Stimulated activated CD4-positive, alpha-beta T cell treated with anti-CD3 and anti-CD28 coated beads, TNF-alpha, amount 100 ng/mL, for 48 hours (primary cell): ENCODE data around the gene TCEA3.
A peak's percentile ranks its signal among the peaks of the same experiment; 100 is the strongest.
"Not testable (repeated sequence)": the region's sequence is repeated elsewhere in the genome, so short reads cannot be mapped to it uniquely, and the experiment has no call there.

Source experiments
- DNase-seq, 3 donors: peaks; one replicate each; pipeline ENCODE4 v3.0.0-alpha.2; 2020; ENCODE audit warnings: low read depth in 3 of 3

Gene TCEA3

DNA sequence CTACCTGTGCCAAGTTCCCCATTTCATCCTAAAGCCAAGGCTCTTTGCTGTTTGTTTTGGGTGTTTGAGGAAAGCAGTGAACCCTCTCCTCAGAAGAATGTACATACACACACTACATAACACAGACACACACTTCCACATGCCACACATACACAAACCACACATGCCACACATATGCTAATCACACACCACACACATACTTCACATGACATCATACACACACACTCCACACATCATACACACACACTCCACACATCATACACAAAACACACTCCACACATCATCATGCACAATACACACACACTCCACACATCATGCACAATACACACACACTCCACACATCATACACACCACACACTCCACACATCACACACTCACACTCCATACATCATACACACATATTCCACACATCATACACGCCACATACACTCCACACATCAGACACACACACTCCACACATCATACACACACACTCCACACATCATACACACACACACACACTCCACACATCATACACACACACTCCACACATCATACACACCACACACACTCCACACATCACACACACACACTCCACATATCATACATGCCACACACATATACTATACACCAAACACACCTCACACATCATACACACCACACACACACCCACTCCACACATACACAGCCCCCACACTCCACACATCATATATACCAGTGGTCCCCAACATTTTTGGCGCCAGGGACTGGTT lies 32.3 kb downstream of the TCEA3 start:
- DNase-seq: no peak

DNA sequence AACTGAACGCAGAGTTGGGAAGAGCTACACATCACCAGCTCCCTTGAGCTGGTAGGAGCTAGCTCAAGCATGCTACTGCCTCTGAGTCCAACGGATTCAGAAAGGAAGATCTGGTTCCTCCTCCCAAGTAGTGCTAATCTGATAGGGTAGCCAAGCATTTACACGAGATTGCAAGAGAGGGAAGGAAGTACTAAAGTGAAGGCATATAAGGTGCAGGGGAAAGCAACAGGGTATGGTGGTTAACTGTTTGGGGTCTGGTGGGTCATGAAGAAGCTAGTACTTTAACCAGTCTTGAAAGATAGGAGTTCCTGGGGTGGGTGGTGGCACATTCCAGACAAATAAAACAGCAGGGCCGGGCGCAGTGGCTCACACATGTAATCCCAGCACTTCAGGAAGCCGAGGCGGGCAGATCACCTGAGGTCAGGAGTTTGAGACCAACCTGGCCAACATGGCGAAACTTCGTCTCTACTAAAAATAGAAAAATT lies 34.7 kb downstream of the TCEA3 start:
- DNase-seq: no peak

DNA sequence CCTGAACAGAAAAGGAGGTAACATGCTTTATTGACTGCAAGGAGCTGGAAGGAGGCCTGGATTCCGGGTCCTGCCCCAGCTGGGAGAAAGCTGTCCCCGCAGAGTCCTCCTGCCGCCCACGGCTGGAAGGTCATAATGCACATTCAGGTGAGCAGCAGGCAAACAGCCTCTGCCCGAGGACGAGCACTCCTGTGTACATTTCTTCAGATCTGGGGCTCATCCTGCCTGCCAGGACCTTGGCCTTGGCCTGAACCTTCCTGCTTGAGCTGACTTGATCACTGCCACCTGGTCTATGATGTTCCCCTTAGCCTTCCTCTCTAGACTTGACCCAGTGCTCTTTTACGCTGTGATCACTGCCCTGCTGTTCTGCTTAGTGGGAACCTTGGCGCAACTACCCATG lies 37.1 kb downstream of the TCEA3 start:
- no peak for DNase-seq

DNA sequence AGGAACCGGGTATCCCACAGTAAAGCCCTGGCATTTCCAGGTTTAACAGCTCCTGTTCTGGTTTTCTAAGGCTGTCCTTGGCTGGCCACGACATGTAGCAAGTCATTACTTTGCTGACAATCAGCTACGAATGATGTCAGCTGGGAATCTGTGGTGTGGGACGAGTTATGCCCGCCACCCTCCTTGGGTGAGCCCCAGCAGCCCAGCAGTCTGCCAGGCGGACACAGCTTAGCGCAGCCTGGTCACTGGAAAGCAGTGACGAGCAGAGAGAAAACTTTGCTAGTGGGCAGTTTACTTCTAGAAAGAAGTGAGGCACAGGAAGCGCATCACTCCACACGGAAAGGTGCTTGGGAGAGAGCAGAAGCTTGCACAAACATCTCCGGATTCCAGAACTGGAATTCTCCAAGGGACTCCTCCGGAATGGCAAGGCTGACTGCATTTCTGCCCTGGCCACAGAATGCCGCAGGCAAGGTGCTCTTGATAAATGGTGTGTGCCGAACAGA lies 39.4 kb downstream of the TCEA3 start:
- DNase-seq: no peak

DNA sequence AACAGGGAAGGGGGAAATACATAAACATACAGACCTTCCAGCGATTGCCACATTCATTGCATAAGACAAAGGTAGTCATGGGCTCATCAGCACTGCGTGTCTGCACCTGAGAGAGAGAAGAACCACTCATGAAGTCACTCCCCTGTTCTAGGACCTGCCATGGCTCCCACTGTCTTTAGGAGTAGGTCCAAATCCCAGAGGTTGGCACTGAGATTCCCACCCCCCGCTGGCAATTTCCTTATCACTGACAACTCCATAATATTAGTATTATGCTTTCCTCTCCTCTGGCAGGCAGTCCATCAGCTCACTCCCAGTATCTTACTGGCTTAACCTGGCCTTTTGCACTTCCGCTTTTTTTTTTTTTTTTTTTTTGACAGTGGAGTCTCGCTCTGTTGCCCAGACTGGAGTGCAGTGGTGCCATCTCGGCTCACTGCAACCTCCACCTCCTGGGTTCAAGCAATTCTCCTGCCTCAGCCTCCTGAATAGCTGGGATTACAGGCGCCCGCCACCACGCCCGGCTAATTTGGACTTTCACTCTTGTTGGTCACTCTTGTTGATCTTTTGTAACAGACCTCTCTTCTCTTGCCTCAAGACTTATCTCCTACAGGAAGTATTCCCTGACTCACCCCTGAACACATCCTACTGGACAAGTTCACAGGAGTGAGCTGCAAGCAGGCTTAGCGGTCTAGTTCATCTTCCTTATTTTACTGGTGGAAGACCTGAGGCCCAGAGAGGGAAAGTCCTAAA lies 40.1 kb downstream of the TCEA3 start:
- DNase-seq: no peak

DNA sequence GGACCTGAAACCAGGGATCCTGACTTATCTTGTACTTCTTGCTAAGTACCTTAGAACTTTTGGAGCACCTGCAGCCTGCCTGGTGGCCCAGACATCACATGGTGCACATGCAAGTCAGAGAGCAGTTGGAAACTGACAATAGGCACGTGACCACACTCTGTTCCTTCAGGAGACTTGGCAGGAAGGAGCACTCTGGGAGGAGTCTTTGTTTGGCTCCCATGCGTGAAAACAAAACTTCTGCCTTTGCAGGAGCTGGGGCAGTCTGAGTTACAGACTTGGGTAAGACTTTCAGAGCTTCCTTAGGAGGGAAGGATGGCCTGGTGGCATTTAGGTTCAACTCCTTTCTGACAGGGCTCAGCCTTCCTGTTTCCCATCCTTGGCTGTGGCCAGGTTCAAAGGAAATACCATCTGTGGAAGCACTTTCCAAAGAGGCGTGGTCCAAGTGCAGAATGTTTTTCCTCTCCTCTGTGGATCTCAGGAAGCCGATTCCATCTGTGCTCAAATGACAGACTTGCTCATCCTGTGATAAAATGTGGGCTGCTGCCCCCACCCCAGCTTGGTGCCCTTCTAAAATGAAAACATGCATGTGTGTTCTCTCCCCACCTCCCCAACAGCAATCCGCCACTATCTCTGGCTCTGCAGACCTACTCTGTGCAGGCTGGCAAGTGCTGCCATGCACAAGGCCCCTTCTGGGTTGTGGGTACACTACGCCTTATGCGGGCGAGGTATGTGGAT lies 40.8 kb downstream of the TCEA3 start:
- DNase-seq: no peak

DNA sequence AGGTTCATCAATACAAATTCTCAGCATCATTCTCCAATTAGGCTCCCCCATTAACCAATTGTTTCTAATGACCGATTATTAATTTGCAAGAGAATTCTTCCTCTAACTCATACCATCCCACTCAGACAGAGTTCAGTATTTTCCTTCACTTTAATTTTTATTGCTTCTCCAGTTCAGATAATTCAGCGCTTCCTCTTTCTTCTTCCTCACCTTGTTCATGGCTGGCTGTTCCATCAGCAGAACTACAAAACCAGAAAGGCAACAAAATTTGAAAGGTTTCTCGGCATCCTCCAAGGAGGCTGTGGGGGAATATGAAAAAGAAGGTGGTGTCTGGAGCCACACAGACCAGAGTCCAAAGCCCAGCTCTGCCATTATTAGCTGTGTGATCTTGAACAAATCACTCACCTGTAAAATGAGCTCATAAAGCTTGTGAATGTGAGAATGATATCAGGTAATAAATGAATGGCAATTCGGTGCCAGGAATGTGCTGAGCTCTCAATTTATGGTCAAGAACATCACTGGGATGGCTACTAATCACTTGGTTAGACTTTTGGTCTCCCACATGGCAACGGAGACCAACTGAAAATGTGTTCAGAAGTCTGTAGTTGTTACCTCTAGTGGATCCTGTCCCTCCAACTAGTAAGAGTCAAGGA lies 43.2 kb downstream of the TCEA3 start:
- DNase-seq: no peak

DNA sequence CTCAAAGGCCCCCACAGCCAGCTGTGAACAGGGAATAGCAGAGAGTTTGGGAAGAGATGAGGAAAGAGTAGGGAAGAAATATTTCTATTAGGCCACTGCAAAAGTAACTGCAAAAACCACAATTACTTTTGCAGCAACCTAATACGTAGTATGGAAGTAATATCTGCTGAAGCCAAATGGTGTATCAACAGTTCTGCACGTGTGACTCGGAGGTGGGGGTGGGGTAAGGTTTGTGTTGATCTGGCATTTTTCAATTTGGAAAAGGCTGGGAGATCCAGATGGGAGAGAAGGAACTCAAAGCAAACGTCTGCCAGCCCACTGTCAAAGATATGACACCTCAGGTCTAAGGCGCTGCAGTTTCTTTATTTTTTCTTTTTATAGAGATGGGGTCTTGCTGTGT lies 43.8 kb downstream of the TCEA3 start:
- no peak for DNase-seq

DNA sequence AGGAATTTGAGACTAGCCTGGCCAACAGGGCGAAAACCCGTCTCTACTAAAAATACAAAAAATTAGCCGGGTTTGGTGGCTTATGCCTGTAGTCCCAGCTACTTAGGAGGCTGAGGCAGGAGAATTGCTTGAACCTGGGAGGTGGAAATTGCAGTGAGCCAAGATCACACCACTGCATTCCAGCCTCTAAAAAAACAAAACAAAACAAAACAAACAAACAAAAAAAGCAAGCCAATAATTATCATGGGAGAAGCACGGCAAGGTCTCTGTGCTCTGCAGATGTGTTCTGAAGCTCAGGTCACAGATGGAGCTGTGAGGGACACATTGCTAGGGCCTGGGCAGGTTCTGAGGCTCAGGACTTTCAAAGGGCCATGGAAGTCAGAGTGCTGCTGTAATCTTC lies 44.3 kb downstream of the TCEA3 start:
- DNase-seq: not testable (repeated sequence)

DNA sequence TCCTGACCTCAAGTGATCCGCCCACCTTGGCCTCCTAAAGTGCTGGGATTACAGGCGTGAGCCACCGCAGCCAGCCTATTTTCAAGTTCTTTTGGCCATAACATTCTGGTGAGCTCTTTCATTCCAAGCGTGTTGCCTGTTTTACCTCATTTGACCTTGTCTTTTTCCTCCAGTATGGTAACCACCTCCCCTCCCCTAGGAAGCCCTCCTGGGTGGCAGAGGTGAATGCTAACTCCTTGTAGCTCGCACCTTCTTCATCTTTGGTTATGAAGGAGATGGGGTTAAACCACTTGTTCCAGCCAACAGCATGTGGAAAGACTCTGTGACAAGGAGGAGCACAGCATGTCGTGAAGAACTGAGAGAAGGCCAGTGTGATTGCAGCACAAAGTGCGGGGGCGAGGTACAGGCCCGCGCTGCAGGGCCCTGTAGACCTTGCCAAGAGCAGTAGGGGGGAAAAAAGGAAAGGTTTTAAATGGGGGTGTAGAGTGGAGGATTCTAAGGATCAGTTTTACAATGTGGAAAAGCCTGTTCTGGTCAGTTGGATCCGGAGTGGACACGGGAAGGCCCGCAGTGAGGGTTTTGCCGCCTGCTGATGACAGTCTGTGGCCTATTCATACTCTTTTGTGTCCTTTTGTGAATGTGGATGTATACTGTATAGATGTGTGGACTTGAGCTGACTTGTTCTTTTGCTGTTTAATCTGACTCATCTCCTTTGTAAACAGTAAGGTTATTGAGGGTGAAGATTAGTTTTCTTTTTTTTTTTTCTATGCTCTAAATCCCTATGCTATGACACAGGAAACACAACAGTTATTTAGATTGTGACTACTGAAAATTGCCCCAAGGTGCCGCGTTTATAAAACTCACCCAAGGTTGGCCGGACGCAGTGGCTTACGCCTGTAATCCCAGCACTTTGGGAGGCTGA lies 47.4 kb downstream of the TCEA3 start:
- DNase-seq: no peak

DNA sequence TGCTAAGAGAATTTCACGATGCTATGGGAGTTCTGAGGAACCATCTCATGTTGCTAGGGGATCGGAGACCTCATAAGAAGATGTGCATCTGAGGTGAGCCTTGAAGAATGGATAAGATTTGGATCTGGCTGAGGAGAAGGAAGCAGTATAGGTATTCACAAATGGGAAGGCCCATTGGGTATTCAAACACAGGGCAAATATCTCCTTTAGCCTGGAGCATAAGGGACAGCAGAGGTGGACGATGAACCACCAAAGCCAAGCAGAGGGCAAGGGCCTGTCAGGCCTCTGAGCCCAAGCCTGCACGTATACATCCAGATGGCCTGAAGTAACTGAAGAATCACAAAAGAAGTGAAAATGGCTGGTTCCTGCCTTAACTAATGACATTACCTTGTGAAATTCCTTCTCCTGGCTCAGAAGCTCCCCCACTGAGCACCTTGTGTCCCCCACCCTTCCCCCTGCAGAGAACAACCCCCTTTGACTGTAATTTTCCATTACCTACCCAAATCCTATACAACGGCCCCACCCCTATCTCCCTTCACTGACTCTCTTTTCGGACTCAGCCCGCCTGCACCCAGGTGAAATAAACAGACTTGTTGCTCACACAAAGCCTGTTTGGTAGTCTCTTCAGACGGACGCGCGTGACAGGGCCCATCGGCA lies 50.3 kb downstream of the TCEA3 start:
- DNase-seq: not testable (repeated sequence)

DNA sequence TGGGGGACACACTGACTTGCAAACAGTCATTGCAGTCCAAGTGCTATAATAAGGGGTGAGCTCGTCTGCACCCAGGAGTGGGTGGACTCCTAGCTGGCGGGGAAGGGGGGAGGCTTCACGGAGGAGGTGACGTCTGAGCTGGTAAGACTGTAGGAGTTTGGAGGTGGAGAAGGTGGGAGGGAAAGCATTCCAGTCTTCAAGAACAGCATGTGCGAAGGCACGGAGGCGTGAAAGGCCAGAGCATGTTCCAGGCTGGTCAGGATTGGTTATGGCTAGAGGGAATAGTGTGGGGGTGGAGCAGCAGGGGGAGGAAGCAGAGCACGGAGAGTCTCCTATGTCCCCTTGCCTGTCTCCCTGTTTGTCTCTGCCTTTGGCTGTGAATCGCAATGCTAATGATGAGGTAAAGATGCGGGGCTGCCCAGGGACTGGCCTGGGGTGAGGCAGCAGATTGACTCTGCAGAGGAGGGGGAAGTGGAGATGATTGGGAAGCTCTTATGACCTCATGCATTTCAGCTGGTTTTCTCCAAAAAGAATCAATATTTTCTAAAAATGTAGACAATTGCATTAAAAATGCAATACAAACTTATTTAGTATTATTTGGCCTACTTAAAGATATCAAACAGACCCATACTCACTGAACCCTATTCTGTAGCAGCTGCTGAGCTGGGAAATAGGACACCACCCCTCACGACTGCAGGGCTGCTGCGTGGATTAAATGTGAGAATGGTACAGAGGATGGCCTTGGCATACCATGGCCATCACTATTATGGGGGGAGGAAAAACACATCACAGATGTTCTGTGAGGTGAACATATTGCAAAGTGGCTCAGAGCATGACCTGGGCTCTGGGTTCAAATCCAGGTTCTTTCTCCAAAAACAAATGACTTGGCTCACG lies 52.3 kb downstream of the TCEA3 start:
- DNase-seq: no peak

DNA sequence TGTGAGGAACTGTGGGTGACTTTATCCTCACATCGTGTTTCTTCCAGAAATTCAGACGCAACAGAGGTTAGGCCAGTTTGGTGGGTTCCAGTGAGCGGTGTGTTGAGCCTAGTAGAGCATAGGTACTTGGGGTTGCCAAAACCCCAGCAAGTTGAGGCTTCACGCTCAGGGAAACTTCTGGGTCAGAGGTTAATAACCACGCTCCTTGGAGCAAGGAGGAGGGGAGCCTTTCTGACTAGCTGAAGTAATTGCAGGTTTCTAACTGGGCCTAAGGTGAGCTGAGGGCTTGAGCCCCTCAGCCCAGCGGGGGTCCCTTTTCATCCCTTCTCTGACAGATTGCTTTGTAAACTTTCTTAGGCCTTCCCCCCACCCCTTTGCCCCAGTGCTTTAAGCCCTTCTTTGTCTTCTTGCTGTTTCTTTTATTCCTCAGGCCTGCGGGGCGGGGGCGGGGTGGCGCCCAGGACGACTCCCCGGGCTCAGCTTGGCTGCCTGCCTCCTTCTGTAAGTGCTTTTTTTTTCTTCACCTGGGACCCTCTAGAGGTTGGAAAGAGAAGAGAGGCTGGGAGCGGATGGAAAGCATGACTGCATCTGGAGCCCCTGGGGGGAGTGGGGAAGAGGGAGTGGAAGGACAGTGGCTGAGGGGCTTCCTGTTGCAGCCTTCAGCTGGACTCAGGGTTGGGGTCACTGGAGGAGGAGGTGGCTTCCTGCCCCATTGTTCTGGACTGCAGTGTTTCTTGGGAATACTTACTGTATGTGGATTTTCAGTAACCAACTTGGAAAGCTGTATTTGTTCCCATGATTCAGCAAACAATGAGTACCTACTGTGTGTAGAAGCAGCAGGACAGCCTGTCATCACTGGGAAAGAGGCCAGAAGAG lies 53.6 kb downstream of the TCEA3 start:
- no peak for DNase-seq

DNA sequence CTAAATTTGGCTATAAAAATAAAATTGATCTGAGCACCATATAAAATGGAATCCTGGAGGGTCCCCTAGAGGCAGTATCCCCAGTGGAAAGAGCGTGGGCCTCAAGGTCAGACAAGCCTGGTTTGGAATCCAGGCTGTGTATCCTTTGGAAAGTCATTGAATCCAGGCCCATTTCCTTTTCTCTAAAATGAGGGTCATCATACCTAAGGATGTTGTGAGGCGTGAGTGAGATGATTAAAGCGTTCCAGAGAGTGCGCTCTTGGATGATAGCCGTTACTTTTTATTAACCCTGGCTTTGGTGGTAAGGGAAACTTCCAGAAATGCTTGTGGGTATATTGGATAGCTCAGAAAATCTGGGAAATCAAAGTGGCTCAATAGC lies 54.2 kb downstream of the TCEA3 start:
- DNase-seq: no peak

DNA sequence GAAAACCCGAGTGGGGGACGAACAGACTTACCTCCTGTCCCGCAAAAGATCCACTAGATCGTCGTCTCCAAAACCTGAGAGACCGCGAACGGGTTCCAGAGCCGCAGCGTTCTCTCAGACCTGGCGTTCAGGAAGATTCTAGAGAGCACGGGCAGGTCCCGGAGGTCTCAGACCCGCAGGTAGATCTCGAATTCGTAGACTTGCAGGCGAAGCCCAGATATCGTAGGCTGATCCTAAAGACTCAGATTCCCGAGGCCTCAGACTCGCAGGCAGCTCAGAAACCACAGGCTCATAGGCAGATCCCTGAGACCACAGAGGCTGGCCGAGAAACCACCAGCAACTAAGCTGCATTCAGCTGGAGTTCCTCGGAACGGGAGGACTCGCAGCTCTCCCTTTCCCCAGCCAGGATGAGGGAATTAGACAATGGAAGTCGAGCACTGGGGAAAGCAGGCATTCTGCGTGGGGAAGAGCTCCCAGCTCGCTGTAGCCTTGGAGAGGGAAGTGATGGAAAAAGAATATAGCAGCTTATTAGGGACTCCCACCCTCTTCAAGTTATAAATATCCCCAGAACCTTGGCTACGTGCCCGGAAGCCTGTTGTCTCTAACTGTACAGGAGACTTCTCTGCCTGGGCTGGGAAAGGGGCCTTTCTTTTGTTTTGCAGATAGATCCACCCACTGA lies 55.1 kb downstream of the TCEA3 start, which contains the start of gene ZNF436:
TSS of gene ZNF436 (minus strand) at position 502 of the 679 bp plus-strand sequence. CDS start 1,831 bp downstream, outside the sequence.
- no peak for DNase-seq

DNA sequence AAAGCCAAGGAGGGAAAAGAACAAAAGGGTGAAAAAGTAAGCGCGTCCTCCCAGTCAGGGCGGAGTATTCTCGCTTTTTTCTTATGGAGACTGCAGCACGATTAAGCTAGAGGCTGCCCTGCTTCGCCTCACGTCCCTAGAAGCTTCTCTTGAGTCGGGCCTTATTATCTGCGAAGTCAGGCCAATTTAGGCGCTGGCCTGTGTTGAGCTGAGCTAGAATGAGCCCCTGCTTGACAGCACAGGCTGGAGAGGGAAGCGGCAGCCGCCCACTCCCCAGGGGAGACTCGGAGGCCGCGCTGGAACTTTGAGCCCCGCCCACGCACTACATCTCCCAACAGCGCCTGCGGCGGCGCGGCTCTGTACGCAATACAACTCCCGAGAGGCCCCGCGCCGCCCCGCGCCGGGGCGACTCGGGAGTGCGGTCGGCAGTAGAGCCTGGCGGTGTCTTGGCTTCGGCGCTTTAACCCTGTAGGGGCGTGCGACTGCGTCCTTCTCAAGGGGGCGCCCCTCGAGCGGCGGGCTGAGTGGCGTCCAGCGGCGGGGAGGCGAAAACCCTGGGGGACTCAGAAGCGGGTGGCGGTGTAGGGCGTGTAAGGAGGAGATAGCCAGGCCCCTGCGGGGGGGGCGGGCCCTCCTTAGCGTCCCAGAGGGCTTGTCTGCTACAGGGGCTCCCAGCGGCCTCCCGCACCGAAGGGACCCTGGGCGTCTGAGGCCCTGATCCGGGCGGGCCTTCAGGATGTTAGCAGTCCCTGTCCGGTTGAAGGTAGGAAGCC lies 55.8 kb downstream of the TCEA3 start:
- DNase-seq: peak; percentile 77 to 89 (median 78)
